ENCODE data around the gene CDK2AP2.

GRCh38 chr11:67532889-67533288 lies 24.9 kb upstream of the CDK2AP2 start:
- TF ChIP-seq POLR2A (IDR thresholded peaks at IDR 0.05; ENCODE audit: low read depth, low read length): no peak
- no peak for TF ChIP-seq POLR2AphosphoS5 (IDR thresholded peaks at IDR 0.05; ENCODE audit: low read depth, low read length)
- no peak for TF ChIP-seq SPI1 (IDR thresholded peaks at IDR 0.05; ENCODE audit: low read depth, low read length)
- no peak for TF ChIP-seq TAF1 (IDR thresholded peaks at IDR 0.05; ENCODE audit: low read depth, low read length)
